ENCODE data around the gene PLXNC1.

The PLXNC1 gene

GRCh38 chr12:94269316-94269999, 121.1 kb downstream of the PLXNC1 start:
- no peak for DNase-seq

GRCh38 chr12:94271351-94271750, 123.0 kb downstream of the PLXNC1 start:
- DNase-seq = no peak

GRCh38 chr12:94272280-94272679, 123.9 kb downstream of the PLXNC1 start:
- no peak for DNase-seq

- no peak for DNase-seq
These were observed 124.9 kb downstream of the PLXNC1 start for GRCh38 chr12:94273272-94273671.

- DNase-seq = no peak
These were observed 128.3 kb downstream of the PLXNC1 start for GRCh38 chr12:94276725-94277124.

GRCh38 chr12:94277426-94278000, 129.1 kb downstream of the PLXNC1 start:
- DNase-seq = no peak

GRCh38 chr12:94280063-94280462, 131.7 kb downstream of the PLXNC1 start:
- no peak for DNase-seq

- no peak for DNase-seq
These were observed 134.3 kb downstream of the PLXNC1 start for GRCh38 chr12:94282675-94283074.

- DNase-seq = no peak
These were observed 135.7 kb downstream of the PLXNC1 start for GRCh38 chr12:94284046-94284445.

- DNase-seq = no peak
These were observed 136.5 kb downstream of the PLXNC1 start for GRCh38 chr12:94284859-94285258.

GRCh38 chr12:94285943-94286582, 137.7 kb downstream of the PLXNC1 start:
- DNase-seq = no peak

GRCh38 chr12:94286583-94287244, 138.3 kb downstream of the PLXNC1 start:
- no peak for DNase-seq

- DNase-seq = peak; percentile 29
These were observed 138.9 kb downstream of the PLXNC1 start for GRCh38 chr12:94287245-94287628.

- peak; percentile 42 for DNase-seq
These were observed 141.3 kb downstream of the PLXNC1 start for GRCh38 chr12:94289461-94290312.

GRCh38 chr12:94290353-94290752, 142.0 kb downstream of the PLXNC1 start:
- no peak for DNase-seq

GRCh38 chr12:94297096-94297699, 148.8 kb downstream of the PLXNC1 start:
- DNase-seq = no peak

- DNase-seq = no peak
These were observed 149.6 kb downstream of the PLXNC1 start for GRCh38 chr12:94297876-94298505.

- no peak for DNase-seq
These were observed 151.5 kb downstream of the PLXNC1 start for GRCh38 chr12:94299846-94300245.

GRCh38 chr12:94304012-94304411, 155.6 kb downstream of the PLXNC1 start:
- DNase-seq = no peak

- no peak for DNase-seq
These were observed 156.2 kb downstream of the PLXNC1 start for GRCh38 chr12:94304566-94305061.

- peak; percentile 29 for DNase-seq
These were observed 157.0 kb downstream of the PLXNC1 start for GRCh38 chr12:94305130-94305957.
